Epithelial cell of proximal tubule (primary cell): ENCODE measurements around the gene ZFP90. TPM values are rescaled to one million over a fixed set of nuclear protein-coding genes. Genes with fewer than 3 reads are reported as not detected.

ENCODE experiments used
- DNase-seq: peaks from one replicate; pipeline ENCODE4 v3.0.0-alpha.2; 2011; ENCODE audit warnings: low read depth
- H3K4me3 ChIP-seq: 2 replicates; pipeline ENCODE4 v1.5.1; 2011; ENCODE audit warnings: low read depth, mild to moderate bottlenecking, low read length
- total RNA-seq: library from RNA; depleted of rRNA; stranded (reverse); fragments of >200 nt; gene quantifications from 2 replicates; pipeline ENCODE4 v1.2.3, GENCODE V29; 2015
- TF ChIP-seq, protein P1 (sequence below): conservative IDR thresholded peaks from 2 replicates; pipeline ENCODE4 v1.5.1; 2012; ENCODE audit warnings: low read depth, mild to moderate bottlenecking, low read length

ZFP90 gene
- total RNA-seq, 1 donor from 2014 or later = 23.9 TPM

DNA sequence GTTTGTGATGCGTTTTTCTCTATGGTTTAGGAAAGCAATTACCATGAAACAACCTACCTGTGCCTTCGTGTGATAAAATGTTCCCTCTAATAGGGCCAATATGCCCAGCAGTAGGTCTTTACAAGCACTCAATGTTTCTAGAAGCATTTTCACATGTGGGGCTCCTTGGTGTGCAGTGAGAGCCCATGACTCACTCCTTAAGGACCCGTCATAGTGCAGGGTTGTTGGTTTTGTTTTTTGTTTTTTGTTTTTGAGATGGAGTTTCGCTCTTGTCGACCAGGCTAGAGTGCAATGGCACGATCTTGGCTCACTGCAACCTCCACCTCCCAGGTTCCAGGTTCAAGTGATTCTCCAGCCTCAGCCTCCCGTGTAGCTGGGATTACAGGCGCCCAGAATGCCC, 31.1 kb upstream of the ZFP90 start:
- DNase-seq = no peak
- TF ChIP-seq, protein P1, sequence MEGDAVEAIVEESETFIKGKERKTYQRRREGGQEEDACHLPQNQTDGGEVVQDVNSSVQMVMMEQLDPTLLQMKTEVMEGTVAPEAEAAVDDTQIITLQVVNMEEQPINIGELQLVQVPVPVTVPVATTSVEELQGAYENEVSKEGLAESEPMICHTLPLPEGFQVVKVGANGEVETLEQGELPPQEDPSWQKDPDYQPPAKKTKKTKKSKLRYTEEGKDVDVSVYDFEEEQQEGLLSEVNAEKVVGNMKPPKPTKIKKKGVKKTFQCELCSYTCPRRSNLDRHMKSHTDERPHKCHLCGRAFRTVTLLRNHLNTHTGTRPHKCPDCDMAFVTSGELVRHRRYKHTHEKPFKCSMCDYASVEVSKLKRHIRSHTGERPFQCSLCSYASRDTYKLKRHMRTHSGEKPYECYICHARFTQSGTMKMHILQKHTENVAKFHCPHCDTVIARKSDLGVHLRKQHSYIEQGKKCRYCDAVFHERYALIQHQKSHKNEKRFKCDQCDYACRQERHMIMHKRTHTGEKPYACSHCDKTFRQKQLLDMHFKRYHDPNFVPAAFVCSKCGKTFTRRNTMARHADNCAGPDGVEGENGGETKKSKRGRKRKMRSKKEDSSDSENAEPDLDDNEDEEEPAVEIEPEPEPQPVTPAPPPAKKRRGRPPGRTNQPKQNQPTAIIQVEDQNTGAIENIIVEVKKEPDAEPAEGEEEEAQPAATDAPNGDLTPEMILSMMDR = no peak
- H3K4me3 ChIP-seq = no peak overlapping the region

DNA sequence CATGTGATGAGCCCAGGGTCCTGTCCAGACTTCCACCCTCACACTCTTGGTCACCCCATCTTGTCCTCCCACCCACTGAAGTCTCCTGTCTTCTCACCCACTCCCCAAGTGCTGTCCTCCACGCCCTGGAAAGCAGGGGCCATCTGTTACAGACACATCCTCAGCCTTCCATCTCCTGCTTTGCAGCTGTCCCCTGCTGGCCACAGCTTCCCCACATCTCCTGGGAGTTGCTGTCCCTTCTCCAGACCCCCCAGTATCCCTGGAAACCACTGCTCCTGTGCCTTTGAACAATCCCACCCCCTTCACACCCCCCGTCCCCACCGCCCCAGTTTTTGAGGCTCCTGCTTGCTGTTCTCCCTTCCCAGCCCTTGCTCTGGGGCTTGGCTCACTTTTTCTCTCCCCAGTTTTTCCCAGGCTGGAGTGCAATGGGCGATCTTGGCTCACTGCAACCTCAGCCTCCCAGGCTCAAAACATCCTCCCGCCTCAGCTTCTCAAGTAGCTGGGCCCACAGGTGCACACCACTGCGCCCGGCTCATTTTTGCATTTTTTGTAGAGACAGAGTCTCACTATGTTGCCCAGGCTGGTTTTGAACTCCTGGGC, 30.4 kb upstream of the ZFP90 start:
- no peak for DNase-seq
- TF ChIP-seq, protein P1 = no peak
- no peak overlapping the region for H3K4me3 ChIP-seq

DNA sequence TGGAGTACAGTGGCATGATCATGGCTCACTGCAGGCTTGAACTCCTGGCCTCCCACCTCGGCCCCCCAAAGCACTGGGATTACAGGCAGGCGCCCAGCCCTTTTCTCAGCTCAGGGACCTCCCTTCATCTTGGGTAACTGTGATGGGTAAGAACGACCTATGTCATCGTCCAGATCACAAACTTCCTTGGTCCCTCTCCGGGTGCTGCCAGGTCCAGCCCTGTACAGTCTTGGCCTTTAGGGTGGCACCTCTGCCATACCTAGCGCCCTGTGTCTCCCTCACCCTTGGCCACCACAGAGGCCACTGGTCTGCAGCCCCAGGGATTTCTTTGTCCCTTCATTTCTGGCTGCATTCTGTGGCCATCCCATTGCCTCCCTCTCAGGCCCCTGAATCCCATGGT, 29.7 kb upstream of the ZFP90 start:
- H3K4me3 ChIP-seq = no peak overlapping the region
- no peak for DNase-seq
- TF ChIP-seq, protein P1 = no peak

DNA sequence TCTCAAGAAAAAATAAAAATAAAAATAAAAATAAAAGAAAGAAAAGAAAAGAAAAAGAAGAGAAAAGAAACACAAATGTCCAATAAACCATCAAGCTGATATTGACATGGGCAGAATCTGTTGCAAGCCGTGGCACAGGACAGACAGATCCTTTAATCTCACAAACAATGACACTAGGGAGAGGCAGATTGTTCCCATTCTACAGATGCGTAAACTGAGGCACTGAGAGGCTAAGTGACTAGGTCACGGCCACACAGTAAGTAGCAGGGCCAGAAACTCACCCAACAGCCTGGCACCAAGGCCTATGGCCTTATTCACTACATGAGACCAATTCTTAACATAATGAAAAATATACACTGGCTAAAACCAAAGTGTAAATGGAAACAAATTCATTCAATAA, 28.3 kb upstream of the ZFP90 start:
- no peak overlapping the region for H3K4me3 ChIP-seq
- TF ChIP-seq, protein P1 = no peak
- no peak for DNase-seq

DNA sequence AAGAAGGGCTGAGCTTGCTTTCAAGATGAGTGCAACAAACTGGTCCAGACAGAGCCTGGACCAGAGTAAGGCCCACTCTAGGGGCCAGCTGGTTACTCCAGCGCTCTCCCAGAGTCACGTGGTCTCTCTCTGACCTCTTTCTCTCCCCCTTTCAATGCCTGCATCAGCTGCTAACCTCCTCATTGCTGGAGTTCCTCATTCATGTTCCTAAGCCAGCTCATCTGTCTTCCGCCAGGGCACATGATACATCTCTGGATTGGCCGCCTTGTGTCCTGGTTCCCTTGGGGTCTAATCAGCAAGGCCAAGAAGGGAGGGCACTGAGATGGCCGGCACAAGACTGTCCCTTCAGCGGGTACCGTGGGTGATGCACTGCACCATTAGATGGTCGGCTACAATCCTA, 26.9 kb upstream of the ZFP90 start:
- TF ChIP-seq, protein P1 = no peak
- H3K4me3 ChIP-seq = no peak overlapping the region
- DNase-seq = no peak

DNA sequence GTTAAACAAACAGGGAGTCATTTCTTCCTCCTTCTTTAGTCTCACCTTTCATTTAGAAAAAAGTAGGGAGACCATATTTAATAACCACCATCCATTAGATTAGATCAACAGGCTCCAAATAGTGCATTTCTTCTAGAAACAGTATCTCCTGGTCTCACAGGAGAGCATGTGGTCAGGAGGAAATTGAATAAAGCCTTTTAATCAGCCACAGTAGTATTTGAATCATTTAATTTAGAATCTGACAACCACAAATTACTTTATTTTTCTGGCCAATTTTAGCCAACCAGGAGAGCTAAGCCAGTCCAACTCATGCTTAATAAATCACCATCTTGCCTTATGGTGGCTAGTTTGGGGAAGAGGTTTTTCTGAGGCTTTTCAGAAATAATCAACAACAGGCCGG, 26.3 kb upstream of the ZFP90 start:
- DNase-seq = no peak
- H3K4me3 ChIP-seq = no peak overlapping the region
- TF ChIP-seq, protein P1 = no peak

DNA sequence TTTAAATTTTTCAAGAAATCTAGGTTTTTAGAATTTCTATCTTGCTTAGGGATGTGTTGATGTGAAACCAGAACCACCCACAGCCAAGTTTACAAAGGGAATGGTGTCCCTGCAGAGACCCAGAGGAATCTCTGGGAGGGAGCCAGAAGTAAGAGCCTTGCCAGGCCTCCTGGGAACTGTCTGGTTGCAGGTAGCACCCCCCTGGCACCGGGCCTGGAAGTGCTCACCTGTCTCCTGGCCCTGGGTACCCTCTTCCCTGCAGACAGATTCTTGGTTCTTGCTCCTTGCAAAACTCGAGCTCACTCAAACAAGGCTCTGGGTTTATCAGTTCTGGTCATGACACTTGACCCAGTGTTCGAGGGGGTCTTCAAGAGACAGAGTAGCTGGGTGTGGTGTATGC, 24.6 kb upstream of the ZFP90 start:
- H3K4me3 ChIP-seq = no peak overlapping the region
- TF ChIP-seq, protein P1 = no peak
- DNase-seq = no peak
